NCI-H82 (cell line): ENCODE results near the gene OR4D1.
"Not testable (repeated sequence)": the region's sequence is repeated elsewhere in the genome, so short reads cannot be mapped to it uniquely, and the experiment has no call there.

Experiments used
- DNase-seq: peaks from one replicate; lab custom pipeline; 2025; lab: John Stamatoyannopoulos, UW

The OR4D1 gene

GRCh38 chr17:58147930-58148434 lies at the start of gene OR4D1:
Gene OR4D1 (plus strand): TSS chr17:58148384. CDS start chr17:58155154, 6,770 bp downstream.
- no peak for DNase-seq

GRCh38 chr17:58100506-58100905 lies 47.7 kb upstream of the OR4D1 start:
- no peak for DNase-seq

- not testable (repeated sequence) for DNase-seq
Measured at GRCh38 chr17:58101898-58102297, 46.3 kb upstream of the OR4D1 start.

GRCh38 chr17:58105093-58105492 lies 43.1 kb upstream of the OR4D1 start:
- DNase-seq = no peak

- DNase-seq = no peak
Measured at GRCh38 chr17:58107306-58107705, 40.9 kb upstream of the OR4D1 start.

GRCh38 chr17:58109197-58109596 lies 39.0 kb upstream of the OR4D1 start:
- peak; percentile 63 for DNase-seq

- no peak for DNase-seq
Measured at GRCh38 chr17:58110012-58110411, 38.2 kb upstream of the OR4D1 start.

GRCh38 chr17:58111676-58112075 lies 36.5 kb upstream of the OR4D1 start:
- DNase-seq = no peak

- peak; percentile 93 for DNase-seq
Measured at GRCh38 chr17:58112970-58113631, 35.1 kb upstream of the OR4D1 start.

GRCh38 chr17:58113947-58114346 lies 34.2 kb upstream of the OR4D1 start:
- DNase-seq = no peak

- no peak for DNase-seq
Measured at GRCh38 chr17:58117382-58117781, 30.8 kb upstream of the OR4D1 start.

- no peak for DNase-seq
Measured at GRCh38 chr17:58119491-58119890, 28.7 kb upstream of the OR4D1 start.

- DNase-seq = peak; percentile 25
Measured at GRCh38 chr17:58120195-58120822, 27.9 kb upstream of the OR4D1 start.

GRCh38 chr17:58121925-58122324 lies 26.3 kb upstream of the OR4D1 start:
- peak; percentile 79 for DNase-seq

GRCh38 chr17:58127846-58128245 lies 20.3 kb upstream of the OR4D1 start:
- DNase-seq = no peak

GRCh38 chr17:58132697-58133096 lies 15.5 kb upstream of the OR4D1 start:
- not testable (repeated sequence) for DNase-seq

GRCh38 chr17:58136669-58137279 lies 11.4 kb upstream of the OR4D1 start:
- DNase-seq = peak; percentile 54

- no peak for DNase-seq
Measured at GRCh38 chr17:58141505-58141904, 6.7 kb upstream of the OR4D1 start.

- DNase-seq = not testable (repeated sequence)
Measured at GRCh38 chr17:58143335-58143734, 4.8 kb upstream of the OR4D1 start.

GRCh38 chr17:58144801-58145200 lies 3.4 kb upstream of the OR4D1 start:
- DNase-seq = no peak

GRCh38 chr17:58148609-58149008 lies 425 bp downstream of the OR4D1 start:
- DNase-seq = no peak

- DNase-seq = peak; percentile 41
Measured at GRCh38 chr17:58150394-58150793, 2.2 kb downstream of the OR4D1 start.

- DNase-seq = no peak
Measured at GRCh38 chr17:58153046-58153445, 4.9 kb downstream of the OR4D1 start.
